HUES48 (cell line): ENCODE measurements around the gene ZNF816.
A peak's percentile ranks its signal among the peaks of the same experiment; 100 is the strongest.
"Not testable (repeated sequence)": the region's sequence is repeated elsewhere in the genome, so short reads cannot be mapped to it uniquely, and the experiment has no call there.

Experiments used
- H3K27ac ChIP-seq: one replicate; pipeline ENCODE4 v1.7.0; 2013; ENCODE audit warnings: low read depth, low read length, inconsistent platforms
- H3K27me3 ChIP-seq: 2 replicates; pipeline ENCODE4 v1.6.1; 2013; ENCODE audit warnings: mild to moderate bottlenecking, low read length; ENCODE audit not compliant: control insufficient read depth, insufficient read depth
- H3K36me3 ChIP-seq: 2 replicates; pipeline ENCODE4 v1.6.1; 2013; ENCODE audit warnings: low read length; ENCODE audit not compliant: control insufficient read depth, insufficient read depth
- H3K4me1 ChIP-seq: 2 replicates; pipeline ENCODE4 v1.6.1; 2013; ENCODE audit warnings: mild to moderate bottlenecking, low read length; ENCODE audit not compliant: control insufficient read depth, insufficient read depth
- H3K4me3 ChIP-seq: 2 replicates; pipeline ENCODE4 v1.5.1; 2013; ENCODE audit warnings: mild to moderate bottlenecking, low read depth, low read length
- H3K9ac ChIP-seq: 2 replicates; pipeline ENCODE4 v1.6.1; 2013; ENCODE audit warnings: mild to moderate bottlenecking, low read depth, low read length, moderate library complexity
- H3K9me3 ChIP-seq: 2 replicates; pipeline ENCODE4 v1.6.1; 2013; ENCODE audit warnings: low read length; ENCODE audit not compliant: control insufficient read depth, insufficient read depth

ZNF816 gene

DNA sequence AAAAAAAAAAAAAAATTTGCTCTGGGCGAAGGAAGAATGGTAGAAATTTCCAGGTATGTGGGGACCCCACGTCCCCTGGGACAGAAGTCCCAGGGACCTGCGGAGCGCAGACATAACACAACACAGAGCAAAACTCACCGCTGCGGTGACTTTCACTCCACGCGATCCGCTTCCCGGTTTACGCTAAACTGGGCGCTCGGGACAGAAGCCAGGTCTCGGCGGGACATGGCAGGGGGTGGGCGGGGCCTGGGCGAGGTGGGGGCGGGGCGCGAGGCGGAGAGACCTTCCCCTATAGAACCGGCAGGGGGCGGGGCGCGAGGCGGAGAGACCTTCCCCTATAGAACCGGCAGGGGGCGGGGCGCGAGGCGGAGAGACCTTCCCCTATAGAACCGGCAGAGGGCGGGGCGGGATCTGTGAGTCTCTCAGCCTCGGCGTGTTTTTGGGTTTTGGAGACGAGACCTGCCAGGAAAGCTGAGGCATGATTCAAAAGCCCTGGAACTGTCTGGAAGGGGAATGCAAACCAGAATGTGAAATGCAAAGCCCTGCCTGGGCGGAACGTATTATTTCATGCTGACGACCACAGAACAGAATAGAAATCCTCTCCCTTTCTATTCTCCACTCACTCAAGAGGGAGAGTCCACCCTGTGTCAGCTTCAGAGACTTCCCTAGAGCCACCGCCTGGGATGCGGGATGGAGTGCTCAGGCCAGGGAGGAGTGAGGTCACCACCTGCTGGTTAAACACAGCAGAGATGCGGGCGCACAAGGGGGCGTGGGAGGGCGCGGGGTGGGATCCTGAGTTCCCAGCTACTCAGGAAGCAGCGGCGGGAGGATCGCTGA is 30.9 kb upstream of the ZNF816 start:
- H3K27me3 ChIP-seq, result peaks cover 22% of the 10 kb centered on the region
- 0 out of 2 replicates have a peak overlapping the region, but pooled peaks have one; percentile 31 for H3K9ac ChIP-seq
- no peaks in the 10 kb centered on the region for H3K36me3 ChIP-seq
- peak overlapping the region; percentile 68 for H3K27ac ChIP-seq
- H3K4me1 ChIP-seq, result peaks cover 8% of the 10 kb centered on the region
- peak overlapping the region; percentile 75 for H3K4me3 ChIP-seq
- no peaks in the 10 kb centered on the region for H3K9me3 ChIP-seq

DNA sequence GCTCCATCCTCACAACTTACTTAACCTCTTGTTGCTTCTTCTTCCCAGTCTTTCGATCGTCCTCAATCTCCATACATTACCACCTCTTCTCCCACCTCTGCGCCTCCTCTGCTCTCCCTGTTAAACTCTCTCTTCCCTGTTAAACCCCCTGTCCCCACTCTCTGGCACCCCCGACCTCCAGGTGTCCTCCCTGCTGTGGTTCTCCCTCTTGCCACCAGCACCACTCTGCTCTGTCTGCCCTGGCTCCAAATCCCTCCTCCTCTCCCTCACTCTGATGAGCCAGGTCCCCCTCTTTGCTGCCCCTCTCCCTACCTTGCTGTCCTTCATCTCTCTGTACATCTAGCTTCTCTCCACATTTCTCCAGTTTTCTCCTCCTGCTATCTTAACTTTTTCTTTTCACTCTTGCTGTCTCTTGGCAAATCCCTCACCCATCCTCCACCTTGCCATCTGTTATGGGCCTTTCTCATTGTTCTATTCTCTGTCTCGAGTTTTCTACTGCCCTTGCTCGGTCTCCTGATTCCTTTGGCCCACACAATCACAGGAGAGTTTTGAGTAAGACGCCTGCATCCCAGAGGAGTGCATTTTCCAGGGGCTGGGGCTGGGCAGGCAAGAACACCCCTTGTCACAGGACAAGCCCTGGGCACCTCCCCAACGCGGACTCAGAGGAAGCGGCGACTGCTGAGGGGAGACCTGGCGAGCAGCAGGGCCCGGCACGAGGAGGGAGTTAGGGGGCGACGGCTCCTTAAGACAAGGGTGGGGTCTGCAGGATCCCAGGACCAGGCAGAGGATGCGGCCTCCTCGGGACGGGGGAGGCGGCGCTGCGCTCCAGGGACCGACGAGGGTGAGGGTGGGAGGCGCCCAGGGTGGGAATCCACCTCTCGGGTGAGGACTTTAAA is 29.7 kb upstream of the ZNF816 start:
- Histone ChIP-seq H3K27me3 (peaks cover 22% of the 10 kb centered on the region), H3K9ac (no peak overlapping the region), H3K9me3 (no peaks in the 10 kb centered on the region), H3K4me1 (peaks cover 5% of the 10 kb centered on the region; the same call in 1 of the 2 replicates), H3K27ac (no peak overlapping the region), H3K4me3 (peak overlapping the region; percentile 75), H3K36me3 (no peaks in the 10 kb centered on the region)

DNA sequence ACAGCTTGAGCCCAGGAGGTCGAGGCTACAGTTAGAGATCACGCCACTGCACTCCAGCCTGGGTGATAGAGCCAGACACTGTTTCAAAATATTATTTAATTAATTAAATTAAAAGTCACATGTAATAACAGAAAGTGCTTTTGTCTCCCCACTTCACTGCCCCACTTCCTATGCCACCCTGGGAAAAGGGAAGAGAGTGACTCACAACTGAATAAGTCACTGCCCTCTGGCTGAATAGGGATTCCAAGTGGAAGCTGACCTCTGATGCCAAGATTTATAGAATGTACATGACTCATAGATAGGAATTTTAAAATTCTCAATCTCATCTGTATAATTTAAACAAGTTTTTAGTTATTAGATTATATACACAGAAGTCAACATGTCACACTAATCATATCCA is 28.8 kb upstream of the ZNF816 start:
- Histone ChIP-seq H3K27me3 (peaks cover 22% of the 10 kb centered on the region), H3K36me3 (no peaks in the 10 kb centered on the region), H3K9me3 (no peaks in the 10 kb centered on the region), H3K4me3 (no peak overlapping the region), H3K27ac (no peak overlapping the region), H3K4me1 (peaks cover 5% of the 10 kb centered on the region; the same call in 1 of the 2 replicates), H3K9ac (no peak overlapping the region)

DNA sequence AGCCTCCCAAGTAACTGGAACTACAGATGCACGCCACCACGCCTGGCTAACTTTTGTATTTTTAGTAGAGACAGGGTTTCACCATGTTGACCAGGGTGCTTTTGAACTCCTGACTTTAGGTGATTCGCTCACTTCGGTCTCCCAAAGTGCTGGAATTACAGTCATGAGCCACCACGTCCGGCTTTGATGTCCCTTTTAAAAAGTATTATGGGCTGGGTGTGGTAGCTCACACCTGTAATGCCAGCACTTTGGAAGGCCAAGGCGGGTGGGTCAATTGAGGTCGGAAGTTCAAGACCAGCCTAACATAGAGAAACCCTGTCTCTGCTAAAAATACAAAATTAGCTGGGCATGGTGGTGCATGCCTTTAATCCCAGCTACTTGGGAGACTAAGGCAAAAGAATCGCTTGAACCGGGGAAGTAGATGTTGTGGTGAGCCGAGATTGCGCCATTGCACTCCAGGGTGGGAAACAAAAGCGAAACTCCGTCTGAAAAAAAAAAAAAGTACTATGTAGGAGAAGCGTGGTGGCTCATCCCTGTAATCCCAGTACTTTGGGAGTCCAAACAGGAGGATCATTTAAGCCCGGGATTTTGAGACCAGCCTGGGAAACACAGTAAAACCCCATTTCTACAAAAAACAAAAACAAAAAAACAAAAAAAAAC is 28.2 kb upstream of the ZNF816 start:
- Histone ChIP-seq H3K9me3 (no peaks in the 10 kb centered on the region), H3K36me3 (no peaks in the 10 kb centered on the region), H3K4me3 (no peak overlapping the region), H3K9ac (no peak overlapping the region), H3K27ac (no peak overlapping the region), H3K4me1 (peaks cover 5% of the 10 kb centered on the region; the same call in 1 of the 2 replicates), H3K27me3 (peaks cover 22% of the 10 kb centered on the region)

DNA sequence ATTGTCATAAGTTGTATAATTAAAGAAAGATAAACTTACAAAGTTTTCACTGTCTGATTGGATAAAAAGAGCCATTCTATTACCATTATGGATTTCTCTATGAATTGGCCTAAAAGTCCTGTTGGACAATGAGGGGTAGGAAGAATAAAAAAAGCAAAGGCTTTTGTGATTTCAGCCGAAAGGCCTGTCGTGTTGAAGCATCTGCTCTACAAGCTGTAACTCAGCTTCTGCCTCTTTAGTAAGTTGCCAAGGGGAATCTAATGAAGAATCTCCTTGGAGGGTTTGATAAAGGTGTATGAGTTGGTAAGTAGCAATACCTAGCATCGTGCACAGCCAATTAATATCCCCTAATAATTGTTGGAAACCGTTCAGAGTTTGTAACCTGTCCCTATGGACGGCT is 25.8 kb upstream of the ZNF816 start:
- H3K27me3 ChIP-seq, result peaks cover 22% of the 10 kb centered on the region
- no peaks in the 10 kb centered on the region for H3K36me3 ChIP-seq
- H3K27ac ChIP-seq, result no peak overlapping the region
- no peaks in the 10 kb centered on the region; the same call in 1 of the 2 replicates for H3K9me3 ChIP-seq
- H3K4me3 ChIP-seq, result no peak overlapping the region
- no peak overlapping the region for H3K9ac ChIP-seq
- peaks cover 5% of the 10 kb centered on the region; the same call in 1 of the 2 replicates for H3K4me1 ChIP-seq

DNA sequence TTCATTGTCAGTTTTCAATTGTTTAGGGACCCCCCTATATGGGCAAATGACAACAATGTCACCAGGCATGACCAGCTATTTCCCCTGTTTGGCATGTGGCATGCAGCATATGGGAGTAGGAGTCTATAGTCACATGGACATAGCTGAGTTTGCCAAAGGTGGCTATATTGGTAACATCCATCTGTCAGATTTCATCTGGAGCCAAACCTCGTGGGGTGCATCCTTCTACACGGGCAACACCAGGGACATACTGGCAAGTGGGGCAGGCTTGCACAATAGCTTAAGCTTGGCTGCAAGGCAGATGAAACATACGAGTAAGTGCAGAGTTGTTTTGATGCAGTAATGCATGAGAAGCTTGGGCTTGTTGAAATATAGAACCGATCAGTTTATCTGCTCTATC is 24.5 kb upstream of the ZNF816 start:
- no peak overlapping the region for H3K27ac ChIP-seq
- no peaks in the 10 kb centered on the region; the same call in 1 of the 2 replicates for H3K9me3 ChIP-seq
- no peak overlapping the region for H3K4me3 ChIP-seq
- no peak overlapping the region for H3K9ac ChIP-seq
- no peaks in the 10 kb centered on the region for H3K36me3 ChIP-seq
- H3K27me3 ChIP-seq, result peaks cover 11% of the 10 kb centered on the region
- 0 out of 2 replicates have a peak, but pooled peaks cover under 1% of the 10 kb centered on the region for H3K4me1 ChIP-seq

DNA sequence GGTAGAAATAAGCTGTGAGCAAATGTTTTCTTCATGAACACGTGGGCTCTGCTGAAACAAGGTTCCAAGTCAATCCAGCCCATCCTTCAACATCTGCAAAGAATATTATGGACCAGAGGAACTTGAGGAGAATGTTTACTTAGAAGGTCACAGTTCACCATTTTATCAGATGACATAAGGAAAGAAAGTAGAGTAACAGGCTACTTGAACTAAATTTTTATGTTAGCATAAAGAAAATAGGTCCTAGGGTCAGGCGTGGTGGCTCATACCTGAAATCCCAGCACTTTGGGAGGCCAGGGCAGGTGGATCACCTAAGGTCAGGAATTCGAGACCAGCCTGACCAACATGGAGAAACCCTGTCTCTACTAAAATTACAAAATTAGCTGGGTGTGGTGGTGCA is 20.5 kb upstream of the ZNF816 start:
- H3K9me3 ChIP-seq, H3K4me1 ChIP-seq, H3K27ac ChIP-seq, H3K36me3 ChIP-seq, H3K27me3 ChIP-seq, H3K9ac ChIP-seq, H3K4me3 ChIP-seq: not testable (repeated sequence)

DNA sequence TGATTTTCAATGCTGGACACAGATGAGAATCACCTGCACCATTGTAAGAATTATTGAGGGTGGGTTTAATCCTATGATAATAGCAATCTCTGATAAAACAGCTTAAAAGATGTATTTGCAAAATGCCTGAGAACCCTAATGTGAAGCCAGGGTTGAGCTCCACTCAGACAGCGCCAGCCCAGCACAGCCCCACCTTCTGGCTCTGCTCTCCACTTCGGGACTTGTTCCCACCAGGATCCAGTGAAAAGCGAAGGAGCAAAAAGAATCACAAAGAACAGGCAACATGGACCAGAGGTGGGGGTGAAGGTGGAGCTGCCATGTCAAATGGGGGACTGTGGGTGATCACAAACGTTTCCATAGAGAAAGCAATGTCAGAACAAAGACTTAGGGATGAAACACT is 18.6 kb upstream of the ZNF816 start:
- Histone ChIP-seq H3K36me3 (no peaks in the 10 kb centered on the region), H3K9ac (no peak overlapping the region), H3K4me1 (no peaks in the 10 kb centered on the region), H3K27me3 (no peaks in the 10 kb centered on the region), H3K4me3 (no peak overlapping the region), H3K27ac (no peak overlapping the region), H3K9me3 (no peaks in the 10 kb centered on the region; the same call in 1 of the 2 replicates)

DNA sequence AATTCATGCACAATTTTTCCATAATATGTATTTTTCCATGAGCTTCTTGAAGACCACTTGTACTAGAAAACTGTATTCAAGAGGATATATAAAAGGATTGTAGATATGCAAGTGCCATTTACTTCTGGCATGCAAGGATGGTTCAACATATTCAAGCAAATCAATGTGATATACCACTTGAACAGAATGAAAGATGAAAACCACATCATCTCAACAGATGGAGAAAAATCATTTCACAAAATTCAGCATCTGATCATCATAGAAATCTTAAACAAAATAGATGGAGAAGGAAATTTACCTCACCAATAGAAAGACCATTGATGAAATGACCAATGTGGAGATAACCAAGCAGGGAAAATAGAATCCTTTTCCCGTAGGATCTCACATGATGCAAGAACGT is 5.1 kb upstream of the ZNF816 start:
- Histone ChIP-seq H3K9ac (no peak overlapping the region), H3K4me3 (no peak overlapping the region), H3K27me3 (no peaks in the 10 kb centered on the region), H3K36me3 (no peaks in the 10 kb centered on the region), H3K9me3 (no peaks in the 10 kb centered on the region), H3K4me1 (0 out of 2 replicates have a peak, but pooled peaks cover 6% of the 10 kb centered on the region), H3K27ac (no peak overlapping the region)

DNA sequence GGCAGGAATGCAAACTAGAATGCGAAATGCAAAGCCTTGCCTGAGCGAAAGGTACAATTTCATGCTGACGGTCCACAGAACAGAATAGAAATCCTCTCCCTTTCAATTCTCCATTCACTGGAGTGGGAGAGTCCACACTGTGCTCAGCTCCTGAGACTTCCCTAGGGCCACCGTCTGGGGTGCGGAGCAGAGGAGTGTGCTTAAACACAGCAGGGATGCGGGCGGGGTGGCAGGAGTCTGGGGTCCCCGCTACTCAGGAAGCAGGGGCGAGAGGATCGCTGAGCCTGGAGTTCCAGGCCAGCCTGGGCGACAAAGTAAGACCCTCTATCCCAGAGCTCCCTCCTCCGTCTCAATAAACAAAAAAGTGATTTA is 552 bp upstream of the ZNF816 start:
- Histone ChIP-seq H3K36me3 (peaks cover 15% of the 10 kb centered on the region; the same call in 1 of the 2 replicates), H3K4me1 (peaks cover 10% of the 10 kb centered on the region; the same call in 1 of the 2 replicates), H3K4me3 (peak overlapping the region; percentile 83), H3K27ac (peak overlapping the region; percentile 89), H3K9me3 (0 out of 2 replicates have a peak, but pooled peaks cover 4% of the 10 kb centered on the region), H3K9ac (peak overlapping the region; percentile 25; the same call in 1 of the 2 replicates), H3K27me3 (no peaks in the 10 kb centered on the region)
